MCF 10A (cell line): ENCODE results near the gene ZMIZ1. TPM values are rescaled to one million over a fixed set of nuclear protein-coding genes. Genes with fewer than 3 reads are reported as not detected.

Source experiments
- BruUV-seq: library from RNA; stranded (reverse); fragments of 400-500 nt; replicated peaks from 2 replicates; lab custom pipeline; 2021; lab: Mats Ljungman, UMichigan
- CTCF ChIA-PET: fragments of 300-600 bp; sonication (Branson Sonifier 250); formaldehyde crosslinking; extraction: SDS; loops from one replicate; lab custom pipeline; 2021; ENCODE audit warnings: antibody characterized with exemption, inconsistent platforms; lab: Yijun Ruan, JAX
- POLR2A ChIA-PET: fragments of 300-600, 350-650 bp; sonication (Branson Sonifier 250); formaldehyde crosslinking; extraction: SDS; loops from one replicate; lab custom pipeline; 2020; ENCODE audit warnings: antibody characterized with exemption, inconsistent platforms; lab: Yijun Ruan, JAX
- DNase-seq: peaks from one replicate; pipeline ENCODE4 v3.0.0-alpha.2; 2018; ENCODE audit not compliant: unreplicated experiment
- H3K27ac Mint-ChIP-seq: one replicate; pipeline ENCODE4 v1.8.0; 2022; ENCODE audit warnings: mild to moderate bottlenecking, low read depth, mixed read lengths; ENCODE audit not compliant: unreplicated experiment
- H3K27me3 Mint-ChIP-seq: one replicate; pipeline ENCODE4 v1.8.0; 2022; ENCODE audit warnings: mixed read lengths; ENCODE audit not compliant: insufficient read depth, unreplicated experiment
- H3K36me3 Mint-ChIP-seq: one replicate; pipeline ENCODE4 v1.8.0; 2022; ENCODE audit warnings: mild to moderate bottlenecking, moderate library complexity, mixed read lengths; ENCODE audit not compliant: insufficient read depth, unreplicated experiment
- H3K4me1 Mint-ChIP-seq: one replicate; pipeline ENCODE4 v1.8.0; 2022; ENCODE audit warnings: mixed read lengths; ENCODE audit not compliant: insufficient read depth, unreplicated experiment
- H3K4me3 Mint-ChIP-seq: one replicate; pipeline ENCODE4 v1.8.0; 2022; ENCODE audit warnings: mild to moderate bottlenecking, moderate library complexity, mixed read lengths; ENCODE audit not compliant: unreplicated experiment
- H3K9me3 Mint-ChIP-seq: one replicate; pipeline ENCODE4 v1.8.0; 2022; ENCODE audit warnings: mixed read lengths; ENCODE audit not compliant: unreplicated experiment
- CTCF ChIP-seq: fragments of 200-600 bp; IDR thresholded peaks from one replicate; pipeline ENCODE4 v1.8.0; 2022; ENCODE audit warnings: antibody characterized with exemption, mild to moderate bottlenecking; ENCODE audit not compliant: unreplicated experiment
- intact Hi-C: fragments of 100-400 bp; cut with micrococcal nuclease; formaldehyde crosslinking; loops from 2 replicates; pipeline ENCODE4 v1.14.1; 2022
- total RNA-seq: library from RNA; stranded (reverse); gene quantifications from 2 replicates; pipeline ENCODE4 v1.2.3, GENCODE V29; 2022

ZMIZ1 gene
- total RNA-seq, 1 experiment from 2014 or later, result 15.5 TPM

- no peak overlapping the region for H3K4me3 Mint-ChIP-seq
- H3K9me3 Mint-ChIP-seq, result no peaks in the 10 kb centered on the region
- no peaks in the 10 kb centered on the region for H3K36me3 Mint-ChIP-seq
- peak; percentile 47 for DNase-seq
- POLR2A ChIA-PET, result interaction anchor here (0.7 to 1.9 kb wide), 3 partner anchors 13 to 176 kb away, joined by 3 to 4 read pairs (median 3); no protein-coding TSS in a partner anchor
- peaks cover 40% of the 10 kb centered on the region for H3K4me1 Mint-ChIP-seq
- no TSS peak for BruUV-seq
- peak overlapping the region; percentile 64 for H3K27ac Mint-ChIP-seq
- intact Hi-C loops, result no loop called here
- CTCF ChIA-PET, result interaction anchor here (0.6 to 1.1 kb wide), 3 partner anchors 11 to 1055 kb away, joined by 3 to 4 read pairs (median 3); no protein-coding TSS in a partner anchor
- no peak for TF ChIP-seq CTCF
- no peaks in the 10 kb centered on the region for H3K27me3 Mint-ChIP-seq
Measured at GRCh38 chr10:79101560-79102497, 33.1 kb downstream of the ZMIZ1 start.

GRCh38 chr10:79102498-79102874, 33.7 kb downstream of the ZMIZ1 start:
- BruUV-seq, result no TSS peak
- intact Hi-C loops, result no loop called here
- Mint-ChIP-seq H3K9me3 (no peaks in the 10 kb centered on the region), H3K4me3 (no peak overlapping the region), H3K36me3 (no peaks in the 10 kb centered on the region), H3K27me3 (no peaks in the 10 kb centered on the region), H3K4me1 (peaks cover 39% of the 10 kb centered on the region), H3K27ac (peak overlapping the region; percentile 64)
- POLR2A ChIA-PET, result interaction anchor here (1.4 kb wide), 1 partner anchor 19 kb away, joined by 3 read pairs; no protein-coding TSS in a partner anchor
- CTCF ChIA-PET, result interaction anchor here (0.6 to 1.1 kb wide), 3 partner anchors 10 to 1409 kb away, joined by 3 to 4 read pairs (median 3); no protein-coding TSS in a partner anchor
- no peak for TF ChIP-seq CTCF
- DNase-seq, result peak; percentile 38

GRCh38 chr10:79103129-79103528, 34.4 kb downstream of the ZMIZ1 start:
- peak overlapping the region; percentile 23 for H3K27ac Mint-ChIP-seq
- peaks cover 39% of the 10 kb centered on the region for H3K4me1 Mint-ChIP-seq
- BruUV-seq, result no TSS peak
- no peaks in the 10 kb centered on the region for H3K9me3 Mint-ChIP-seq
- no peak for DNase-seq
- H3K4me3 Mint-ChIP-seq, result no peak overlapping the region
- no peaks in the 10 kb centered on the region for H3K36me3 Mint-ChIP-seq
- CTCF ChIA-PET, result interaction anchor here (0.6 to 1.1 kb wide), 3 partner anchors 9 to 1409 kb away, joined by 3 to 4 read pairs (median 3); no protein-coding TSS in a partner anchor
- POLR2A ChIA-PET, result interaction anchor here (1.4 kb wide), 1 partner anchor 19 kb away, joined by 3 read pairs; no protein-coding TSS in a partner anchor
- H3K27me3 Mint-ChIP-seq, result no peaks in the 10 kb centered on the region
- TF ChIP-seq CTCF, result no peak
- intact Hi-C loops, result no loop called here

- TF ChIP-seq CTCF, result no peak
- H3K27ac Mint-ChIP-seq, result peak overlapping the region; percentile 23
- POLR2A ChIA-PET, result no interaction called here
- peak; percentile 39 for DNase-seq
- BruUV-seq, result no TSS peak
- CTCF ChIA-PET, result no interaction called here
- H3K36me3 Mint-ChIP-seq, result no peaks in the 10 kb centered on the region
- no peaks in the 10 kb centered on the region for H3K9me3 Mint-ChIP-seq
- intact Hi-C loops, result no loop called here
- peaks cover 39% of the 10 kb centered on the region for H3K4me1 Mint-ChIP-seq
- H3K27me3 Mint-ChIP-seq, result no peaks in the 10 kb centered on the region
- H3K4me3 Mint-ChIP-seq, result no peak overlapping the region
Measured at GRCh38 chr10:79103585-79103984, 34.8 kb downstream of the ZMIZ1 start.
